Inflammatory macrophage (primary cell): ENCODE data around the gene MIPOL1.

ENCODE experiments used
- DNase-seq, 2 donors: peaks; one replicate each; pipeline ENCODE4 v3.0.0-alpha.2; 2020 to 2022

The MIPOL1 gene

GRCh38 chr14:37588956-37589714 is 391.4 kb downstream of the MIPOL1 start:
- no peak for DNase-seq

- no peak for DNase-seq
Observed at GRCh38 chr14:37589715-37590427, 392.1 kb downstream of the MIPOL1 start.

- no peak for DNase-seq
Observed at GRCh38 chr14:37590428-37591139, 392.8 kb downstream of the MIPOL1 start.

GRCh38 chr14:37591311-37591940 is 393.7 kb downstream of the MIPOL1 start:
- DNase-seq: no peak

- DNase-seq: no peak
Observed at GRCh38 chr14:37591941-37592481, 394.3 kb downstream of the MIPOL1 start.

GRCh38 chr14:37592482-37593408 is 395.0 kb downstream of the MIPOL1 start:
- no peak for DNase-seq

- DNase-seq: no peak
Observed at GRCh38 chr14:37593511-37594237, 395.9 kb downstream of the MIPOL1 start.

GRCh38 chr14:37594238-37594970 is 396.7 kb downstream of the MIPOL1 start:
- DNase-seq: peak; percentile 45 to 64

GRCh38 chr14:37594971-37595808 is 397.5 kb downstream of the MIPOL1 start, which contains the start of the genes FOXA1 and TTC6:
Gene FOXA1 (minus strand): TSS chr14:37595249. CDS start chr14:37594972, 277 bp downstream.
Gene TTC6 (plus strand): TSS chr14:37595629. CDS start chr14:37622065, 26,436 bp downstream.
- peak in 1 of 2 donors; percentile 3 for DNase-seq

- DNase-seq: peak; percentile 6 to 20
Observed at GRCh38 chr14:37595809-37596621, 398.3 kb downstream of the MIPOL1 start.

- no peak for DNase-seq
Observed at GRCh38 chr14:37596790-37597472, 399.2 kb downstream of the MIPOL1 start.

GRCh38 chr14:37597538-37597913 is 399.8 kb downstream of the MIPOL1 start:
- DNase-seq: no peak

- no peak for DNase-seq
Observed at GRCh38 chr14:37597914-37598746, 400.4 kb downstream of the MIPOL1 start.

GRCh38 chr14:37598747-37599506 is 401.2 kb downstream of the MIPOL1 start:
- no peak for DNase-seq

- no peak for DNase-seq
Observed at GRCh38 chr14:37599507-37600368, 402.0 kb downstream of the MIPOL1 start.
